Stimulated activated CD8-positive, alpha-beta memory T cell treated with anti-CD3 and anti-CD28 coated beads, Interleukin-15, amount 100 ng/mL, for 4 hours (primary cell): ENCODE data around the gene SERPINA10.

Experiments used
- DNase-seq, 2 donors: peaks; one replicate each; pipeline ENCODE4 v3.0.0-alpha.2; 2020; ENCODE audit warnings: low read depth in 2 of 2

Gene SERPINA10

GRCh38 chr14:94292872-94293577 lies at the start of gene SERPINA10:
Gene SERPINA10 (minus strand): TSS chr14:94293268. CDS start chr14:94290593, 2,675 bp downstream.
- no peak for DNase-seq

GRCh38 chr14:94342334-94342934 lies 49.4 kb upstream of the SERPINA10 start:
- no peak for DNase-seq

- DNase-seq = no peak
Measured at GRCh38 chr14:94341656-94342333, 48.7 kb upstream of the SERPINA10 start.

GRCh38 chr14:94340533-94340932 lies 47.5 kb upstream of the SERPINA10 start:
- no peak for DNase-seq

- no peak for DNase-seq
Measured at GRCh38 chr14:94338023-94338422, 45.0 kb upstream of the SERPINA10 start.

GRCh38 chr14:94337274-94337673 lies 44.2 kb upstream of the SERPINA10 start:
- DNase-seq = no peak

GRCh38 chr14:94334872-94335271 lies 41.8 kb upstream of the SERPINA10 start:
- DNase-seq = no peak

- no peak for DNase-seq
Measured at GRCh38 chr14:94332587-94332986, 39.5 kb upstream of the SERPINA10 start.

- DNase-seq = no peak
Measured at GRCh38 chr14:94332063-94332583, 39.1 kb upstream of the SERPINA10 start.

- no peak for DNase-seq
Measured at GRCh38 chr14:94331462-94331861, 38.4 kb upstream of the SERPINA10 start.

- DNase-seq = no peak
Measured at GRCh38 chr14:94330857-94331256, 37.8 kb upstream of the SERPINA10 start.

GRCh38 chr14:94330432-94330831 lies 37.4 kb upstream of the SERPINA10 start:
- DNase-seq = no peak

GRCh38 chr14:94329857-94330256 lies 36.8 kb upstream of the SERPINA10 start:
- no peak for DNase-seq

GRCh38 chr14:94328196-94328595 lies 35.1 kb upstream of the SERPINA10 start:
- no peak for DNase-seq

- DNase-seq = no peak
Measured at GRCh38 chr14:94322648-94323570, 29.8 kb upstream of the SERPINA10 start, which contains the start of gene SERPINA6. Gene SERPINA6 (minus strand): TSS chr14:94323336. CDS start chr14:94314648, 8,688 bp downstream.

- DNase-seq = no peak
Measured at GRCh38 chr14:94321421-94322271, 28.6 kb upstream of the SERPINA10 start.

GRCh38 chr14:94320243-94320642 lies 27.2 kb upstream of the SERPINA10 start:
- DNase-seq = no peak

- no peak for DNase-seq
Measured at GRCh38 chr14:94317259-94317658, 24.2 kb upstream of the SERPINA10 start.

GRCh38 chr14:94316692-94317091 lies 23.6 kb upstream of the SERPINA10 start:
- no peak for DNase-seq

- no peak for DNase-seq
Measured at GRCh38 chr14:94314890-94315289, 21.8 kb upstream of the SERPINA10 start.
